Fibroblast of lung (primary cell): ENCODE results near the gene PPP2CA. TPM values are rescaled to one million over a fixed set of nuclear protein-coding genes. Genes with fewer than 3 reads are reported as not detected.

Source experiments
- DNase-seq, 2 donors: peaks; one replicate each; pipeline versions ENCODE4 v3.0.0 to v3.0.0-alpha.2; 2010; ENCODE audit warnings: low read depth in 2 of 2
- H2AFZ ChIP-seq: 2 replicates; pipeline ENCODE4 v1.5.1; 2012; ENCODE audit warnings: low read length, control low read depth, inconsistent platforms
- H3K27ac ChIP-seq: 2 replicates; pipeline ENCODE4 v1.5.1; 2011; ENCODE audit warnings: low read length, control low read depth; ENCODE audit not compliant: insufficient read depth
- H3K27me3 ChIP-seq: 2 replicates; pipeline ENCODE4 v1.5.1; 2011; ENCODE audit warnings: mild to moderate bottlenecking, low read length; ENCODE audit not compliant: control insufficient read depth, insufficient read depth
- H3K36me3 ChIP-seq: 2 replicates; pipeline ENCODE4 v1.5.1; 2011; ENCODE audit warnings: low read length; ENCODE audit not compliant: control insufficient read depth, insufficient read depth
- H3K4me1 ChIP-seq: 2 replicates; pipeline ENCODE4 v1.5.1; 2011; ENCODE audit warnings: low read length; ENCODE audit not compliant: control insufficient read depth, insufficient read depth; ENCODE audit errors: extremely low read depth
- H3K4me2 ChIP-seq: 2 replicates; pipeline ENCODE4 v1.5.1; 2011; ENCODE audit warnings: low read length, control low read depth; ENCODE audit not compliant: insufficient read depth; ENCODE audit errors: extremely low read depth
- H3K4me3 ChIP-seq, 4 experiments: fragments of 200-600 bp in 1 of 4; sonication (generic) in 1 of 4; replicated peaks in 1 of 4; 2 replicates each; pipeline ENCODE4 v1.5.1; 2011 to 2016; ENCODE audit warnings: low read length in 4 of 4, low read depth in 3 of 4, mild to moderate bottlenecking in 3 of 4, control low read depth in 2 of 4, inconsistent platforms in 1 of 4, mixed read lengths in 1 of 4; ENCODE audit not compliant: insufficient read depth in 1 of 4; ENCODE audit errors: control extremely low read depth in 1 of 4
- H3K79me2 ChIP-seq: 2 replicates; pipeline ENCODE4 v1.5.1; 2012; ENCODE audit warnings: mild to moderate bottlenecking, low read length, inconsistent platforms; ENCODE audit not compliant: control insufficient read depth, insufficient read depth
- H3K9ac ChIP-seq: 2 replicates; pipeline ENCODE4 v1.5.1; 2011; ENCODE audit warnings: mild to moderate bottlenecking, low read length, control low read depth; ENCODE audit not compliant: insufficient read depth
- H3K9me3 ChIP-seq: 2 replicates; pipeline ENCODE4 v1.5.1; 2012; ENCODE audit warnings: low read depth, low read length; ENCODE audit not compliant: control insufficient read depth, insufficient read depth
- H4K20me1 ChIP-seq: 2 replicates; pipeline ENCODE4 v1.5.1; 2011; ENCODE audit warnings: low read length; ENCODE audit not compliant: control insufficient read depth, insufficient read depth; ENCODE audit errors: extremely low read depth
- CTCF ChIP-seq, 2 donors: IDR thresholded peaks in 1 of 2; conservative IDR thresholded peaks in 1 of 2; 1 replicate in 1 of 2; 2 replicates in 1 of 2; pipeline ENCODE4 v1.5.1; 2011 to 2012; ENCODE audit warnings: low read length in 2 of 2, control low read depth in 1 of 2, inconsistent platforms in 1 of 2, low read depth in 1 of 2, mild to moderate bottlenecking in 1 of 2
- EZH2 ChIP-seq: IDR thresholded peaks from 2 replicates; pipeline ENCODE4 v1.5.1; 2012; ENCODE audit warnings: low read length, control low read depth, mild to moderate bottlenecking; ENCODE audit errors: missing control alignments
- polyA plus RNA-seq, 2 donors: library from polyadenylated mRNA; depleted of rRNA in 1 of 2; stranded (reverse) in 1 of 2; unstranded in 1 of 2; fragments of >200 nt; gene quantifications; 2 replicates each; pipeline ENCODE4 v1.2.1, GENCODE V29; 2011 to 2012; ENCODE audit warnings: missing spikeins in 1 of 2
- total RNA-seq: library from RNA; depleted of rRNA; stranded (reverse); fragments of >200 nt; gene quantifications from 2 replicates; pipeline ENCODE4 v1.2.1, GENCODE V29; 2014

PPP2CA gene
- total and polyA plus RNA-seq, 2 donors (not counting 1 experiment from before 2014, with no cell fraction given) = 58.6 to 191 TPM

GRCh38 chr5:134228624-134229023, 2.8 kb upstream of the PPP2CA start:
- no peak overlapping the region for H3K9ac ChIP-seq
- H3K27me3 ChIP-seq = no peaks in the 10 kb centered on the region
- DNase-seq = no peak
- no peak overlapping the region for H3K4me2 ChIP-seq
- peaks cover 22% of the 10 kb centered on the region for H3K79me2 ChIP-seq
- no peaks in the 10 kb centered on the region for H3K9me3 ChIP-seq
- H3K4me1 ChIP-seq = peaks cover 7% of the 10 kb centered on the region
- no peak overlapping the region for H3K4me3 ChIP-seq
- H3K27ac ChIP-seq = no peak overlapping the region
- H4K20me1 ChIP-seq = peaks cover 5% of the 10 kb centered on the region
- no peaks in the 10 kb centered on the region for H3K36me3 ChIP-seq
- H2AFZ ChIP-seq = no peak overlapping the region
- TF ChIP-seq EZH2 (no peak), CTCF (conservative IDR thresholded peaks at IDR 0.05 in 1 of 2, IDR thresholded peaks at IDR 0.05 in 1 of 2; ENCODE audit: low read depth in 1 of 2, low read length in 2 of 2) (no peak)

- no peak overlapping the region for H3K9ac ChIP-seq
- TF ChIP-seq CTCF (conservative IDR thresholded peaks at IDR 0.05 in 1 of 2, IDR thresholded peaks at IDR 0.05 in 1 of 2; ENCODE audit: low read depth in 1 of 2, low read length in 2 of 2) (no peak), EZH2 (no peak)
Measured at GRCh38 chr5:134227776-134228175, 1.9 kb upstream of the PPP2CA start.

GRCh38 chr5:134227259-134227658, 1.4 kb upstream of the PPP2CA start:
- no peaks in the 10 kb centered on the region for H3K36me3 ChIP-seq
- peaks cover 7% of the 10 kb centered on the region for H3K4me1 ChIP-seq
- peak overlapping the region; percentile 75 for H2AFZ ChIP-seq
- peak overlapping the region in 2 of 4 experiments; percentile 96 to 99 for H3K4me3 ChIP-seq
- H3K27me3 ChIP-seq = no peaks in the 10 kb centered on the region
- peak in 1 of 2 donors; percentile 23 for DNase-seq
- no peak overlapping the region for H3K27ac ChIP-seq
- peaks cover 17% of the 10 kb centered on the region for H4K20me1 ChIP-seq
- TF ChIP-seq EZH2 (no peak), CTCF (conservative IDR thresholded peaks at IDR 0.05 in 1 of 2, IDR thresholded peaks at IDR 0.05 in 1 of 2; ENCODE audit: low read depth in 1 of 2, low read length in 2 of 2) (no peak)
- peaks cover 36% of the 10 kb centered on the region for H3K79me2 ChIP-seq
- no peaks in the 10 kb centered on the region for H3K9me3 ChIP-seq
- peak overlapping the region; percentile 91 for H3K4me2 ChIP-seq
- no peak overlapping the region for H3K9ac ChIP-seq

More at GRCh38 chr5:134227776-134228175, 1.9 kb upstream of the PPP2CA start:
- Histone ChIP-seq H3K4me3 (no peak overlapping the region), H3K4me1 (peaks cover 7% of the 10 kb centered on the region), H3K79me2 (peaks cover 31% of the 10 kb centered on the region), H3K9me3 (no peaks in the 10 kb centered on the region), H3K27me3 (no peaks in the 10 kb centered on the region), H3K4me2 (no peak overlapping the region), H4K20me1 (peaks cover 12% of the 10 kb centered on the region), H2AFZ (no peak overlapping the region), H3K36me3 (no peaks in the 10 kb centered on the region), H3K27ac (no peak overlapping the region)
- DNase-seq = no peak
